HG03060 (cell line): ENCODE results near the gene EXOC6B.

Experiments
- ATAC-seq: cut with Tn5 transposase; IDR thresholded peaks from one replicate; pipeline ENCODE4 v1.9.1; 2021; ENCODE audit warnings: low read depth, moderate number of reproducible peaks; ENCODE audit not compliant: unreplicated experiment

The EXOC6B gene

GRCh38 chr2:72825257-72826155 is at the start of gene EXOC6B:
EXOC6B (minus strand) TSS chr2:72826033.
- peak; percentile 78 for ATAC-seq

- no peak for ATAC-seq
These were observed 46.0 kb upstream of the EXOC6B start for GRCh38 chr2:72871880-72872279.

- no peak for ATAC-seq
These were observed 45.2 kb upstream of the EXOC6B start for GRCh38 chr2:72871060-72871459.

GRCh38 chr2:72864500-72864899 is 38.7 kb upstream of the EXOC6B start:
- ATAC-seq: peak; percentile 47

- no peak for ATAC-seq
These were observed 37.2 kb upstream of the EXOC6B start for GRCh38 chr2:72863046-72863445.

- peak; percentile 69 for ATAC-seq
These were observed 36.6 kb upstream of the EXOC6B start for GRCh38 chr2:72862239-72862988.

- no peak for ATAC-seq
These were observed 34.0 kb upstream of the EXOC6B start for GRCh38 chr2:72859831-72860262.

- no peak for ATAC-seq
These were observed 25.5 kb upstream of the EXOC6B start for GRCh38 chr2:72851333-72851732.

- ATAC-seq: no peak
These were observed 23.3 kb upstream of the EXOC6B start for GRCh38 chr2:72849138-72849462.

- no peak for ATAC-seq
These were observed 22.8 kb upstream of the EXOC6B start for GRCh38 chr2:72848436-72849137.

GRCh38 chr2:72847534-72848315 is 21.9 kb upstream of the EXOC6B start:
- no peak for ATAC-seq

- ATAC-seq: peak; percentile 92
These were observed 20.6 kb upstream of the EXOC6B start for GRCh38 chr2:72846171-72847095.

- ATAC-seq: no peak
These were observed 17.5 kb upstream of the EXOC6B start for GRCh38 chr2:72843301-72843700.

GRCh38 chr2:72841462-72842125 is 15.8 kb upstream of the EXOC6B start:
- no peak for ATAC-seq

GRCh38 chr2:72840066-72840465 is 14.2 kb upstream of the EXOC6B start:
- no peak for ATAC-seq

GRCh38 chr2:72837171-72837570 is 11.3 kb upstream of the EXOC6B start:
- ATAC-seq: no peak

- ATAC-seq: no peak
These were observed 9.6 kb upstream of the EXOC6B start for GRCh38 chr2:72835403-72835802.

GRCh38 chr2:72834596-72834995 is 8.8 kb upstream of the EXOC6B start:
- ATAC-seq: no peak
